ENCODE results near the gene ZMIZ1.
"Not testable (repeated sequence)": the region's sequence is repeated elsewhere in the genome, so short reads cannot be mapped to it uniquely, and the experiment has no call there.

The ZMIZ1 gene

DNA sequence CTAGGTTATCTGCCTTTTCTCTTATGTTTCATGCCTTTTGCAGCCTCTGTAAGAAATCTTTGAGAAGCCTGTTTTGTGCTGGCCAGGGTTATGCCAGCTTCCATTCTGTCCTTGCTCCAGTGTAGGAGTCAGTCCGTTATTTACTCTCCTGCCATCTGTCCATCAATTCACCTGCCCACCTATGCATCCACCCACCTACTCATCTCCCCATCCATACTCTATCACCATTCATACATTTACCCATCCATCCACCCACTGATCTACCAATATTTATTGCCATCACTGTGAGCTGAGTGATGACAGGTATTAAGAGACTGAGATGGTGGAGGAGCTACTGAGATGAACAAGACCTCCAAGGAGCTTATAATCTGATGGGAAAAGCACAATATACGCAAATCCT, 265.8 kb downstream of the ZMIZ1 start:
- DNase-seq (ENCODE audit: low read depth in 2 of 2) = no peak
- no peak overlapping the region for H3K4me3 ChIP-seq (replicated peaks in 1 of 2; ENCODE audit: low read depth in 2 of 2, low read length in 2 of 2)
- no peak for TF ChIP-seq CTCF (IDR thresholded peaks at IDR 0.05; ENCODE audit: low read depth, low read length)

- H3K4me3 ChIP-seq (replicated peaks in 1 of 2; ENCODE audit: low read depth in 2 of 2, low read length in 2 of 2) = no peak overlapping the region
- no peak for TF ChIP-seq CTCF (IDR thresholded peaks at IDR 0.05; ENCODE audit: low read depth, low read length)
- DNase-seq (ENCODE audit: low read depth in 2 of 2) = no peak
Measured at GRCh38 chr10:79335094-79335469, 266.3 kb downstream of the ZMIZ1 start.

- no peak for DNase-seq (ENCODE audit: low read depth in 2 of 2)
- H3K4me3 ChIP-seq (replicated peaks in 1 of 2; ENCODE audit: low read depth in 2 of 2, low read length in 2 of 2) = no peak overlapping the region
- TF ChIP-seq CTCF (IDR thresholded peaks at IDR 0.05; ENCODE audit: low read depth, low read length) = no peak
Measured at GRCh38 chr10:79335470-79336235, 266.9 kb downstream of the ZMIZ1 start.

GRCh38 chr10:79336276-79336675, 267.5 kb downstream of the ZMIZ1 start:
- no peak for DNase-seq (ENCODE audit: low read depth in 2 of 2)
- H3K4me3 ChIP-seq (replicated peaks in 1 of 2; ENCODE audit: low read depth in 2 of 2, low read length in 2 of 2) = no peak overlapping the region
- no peak for TF ChIP-seq CTCF (IDR thresholded peaks at IDR 0.05; ENCODE audit: low read depth, low read length)

DNA sequence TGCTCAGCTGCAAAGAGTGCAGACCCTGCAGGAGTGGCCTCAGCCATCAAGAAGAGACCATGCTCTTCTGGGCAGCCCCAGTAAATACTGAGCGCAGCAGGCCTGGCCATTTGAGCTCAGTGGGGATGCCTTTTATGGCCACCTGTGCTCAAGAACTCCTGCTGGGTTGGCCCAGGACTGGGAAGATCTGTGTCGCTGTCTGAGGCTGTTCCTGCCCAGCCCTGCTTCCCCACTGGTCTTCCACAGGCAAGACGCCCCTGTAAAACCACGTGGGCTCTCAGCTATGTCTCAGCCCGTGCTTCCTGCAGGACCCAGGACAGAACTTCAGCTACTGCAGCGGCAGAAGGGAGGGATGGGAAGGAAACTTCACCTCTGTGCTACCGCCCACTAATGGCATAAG, 268.0 kb downstream of the ZMIZ1 start:
- no peak for DNase-seq (ENCODE audit: low read depth in 2 of 2)
- TF ChIP-seq CTCF (IDR thresholded peaks at IDR 0.05; ENCODE audit: low read depth, low read length) = no peak

GRCh38 chr10:79337783-79338469, 269.2 kb downstream of the ZMIZ1 start:
- not testable (repeated sequence) for H3K4me3 ChIP-seq (replicated peaks in 1 of 2; ENCODE audit: low read depth in 2 of 2, low read length in 2 of 2); DNase-seq (ENCODE audit: low read depth in 2 of 2)

More for the DNA sequence above, 268.0 kb downstream of the ZMIZ1 start:
- no peak overlapping the region for H3K4me3 ChIP-seq (replicated peaks in 1 of 2; ENCODE audit: low read depth in 2 of 2, low read length in 2 of 2)

- H3K4me3 ChIP-seq (replicated peaks in 1 of 2; ENCODE audit: low read depth in 2 of 2, low read length in 2 of 2) = no peak overlapping the region
- no peak for TF ChIP-seq CTCF (IDR thresholded peaks at IDR 0.05; ENCODE audit: low read depth, low read length)
- no peak for DNase-seq (ENCODE audit: low read depth in 2 of 2)
Measured at GRCh38 chr10:79339266-79339665, 270.5 kb downstream of the ZMIZ1 start.

Data from cardiac fibroblast (primary cell).